SH-SY5Y (cell line): Measurements from ENCODE around the gene ATPAF1.

Source experiments
- GATA2 ChIP-seq: IDR thresholded peaks from 2 replicates; pipeline ENCODE4 v1.6.1; 2011; ENCODE audit warnings: mild to moderate bottlenecking, low read depth, low read length
- GATA3 ChIP-seq: IDR thresholded peaks from 2 replicates; pipeline ENCODE4 v1.6.1; 2011; ENCODE audit warnings: low read depth, mild to moderate bottlenecking, low read length, moderate library complexity

DNA sequence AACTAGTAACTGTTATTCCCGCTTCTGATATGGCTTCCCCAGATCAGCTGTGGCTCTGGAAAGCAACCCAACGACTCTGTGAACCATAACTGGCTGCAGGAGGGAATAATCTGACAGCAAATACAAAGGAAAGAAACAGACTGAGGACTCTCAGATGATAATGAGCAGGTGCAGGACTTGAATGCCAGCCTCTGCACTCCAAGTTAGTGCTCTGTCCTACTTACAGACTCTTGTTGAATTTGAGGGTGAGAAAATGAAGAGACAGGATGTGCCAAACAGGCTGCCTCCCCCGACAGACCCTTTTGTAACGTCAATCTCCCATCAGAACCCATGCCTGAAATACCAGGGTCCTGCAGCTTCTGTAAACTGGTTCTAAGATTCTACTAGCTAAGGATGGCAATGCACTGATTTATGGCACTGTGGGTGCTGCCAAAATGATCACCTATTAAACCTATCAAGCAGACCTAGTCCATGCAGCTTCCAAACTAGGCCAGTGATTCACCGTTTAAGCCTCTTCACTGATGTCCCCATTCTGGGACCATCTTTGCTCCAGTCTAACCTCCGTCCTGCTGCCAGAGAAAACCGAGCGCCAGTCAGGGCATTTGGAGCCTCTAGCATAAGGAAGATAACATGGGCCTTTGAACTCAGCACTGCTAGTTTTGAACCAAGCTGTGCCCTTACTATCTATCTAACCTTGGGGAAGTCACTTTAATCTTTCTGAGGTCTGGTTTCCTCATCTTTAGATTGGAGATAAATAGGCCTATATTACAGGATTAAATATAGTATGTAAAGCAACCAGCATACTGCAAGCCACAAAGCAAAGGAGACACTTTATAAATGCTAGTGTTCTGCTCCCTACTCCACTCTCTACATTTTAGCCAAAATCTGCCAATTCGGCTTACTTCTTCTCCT lies 68.8 kb downstream of the ATPAF1 start:
- TF ChIP-seq GATA3, result no peak
- TF ChIP-seq GATA2, result no peak
